ENCODE results near the gene FBXW11.

DNA sequence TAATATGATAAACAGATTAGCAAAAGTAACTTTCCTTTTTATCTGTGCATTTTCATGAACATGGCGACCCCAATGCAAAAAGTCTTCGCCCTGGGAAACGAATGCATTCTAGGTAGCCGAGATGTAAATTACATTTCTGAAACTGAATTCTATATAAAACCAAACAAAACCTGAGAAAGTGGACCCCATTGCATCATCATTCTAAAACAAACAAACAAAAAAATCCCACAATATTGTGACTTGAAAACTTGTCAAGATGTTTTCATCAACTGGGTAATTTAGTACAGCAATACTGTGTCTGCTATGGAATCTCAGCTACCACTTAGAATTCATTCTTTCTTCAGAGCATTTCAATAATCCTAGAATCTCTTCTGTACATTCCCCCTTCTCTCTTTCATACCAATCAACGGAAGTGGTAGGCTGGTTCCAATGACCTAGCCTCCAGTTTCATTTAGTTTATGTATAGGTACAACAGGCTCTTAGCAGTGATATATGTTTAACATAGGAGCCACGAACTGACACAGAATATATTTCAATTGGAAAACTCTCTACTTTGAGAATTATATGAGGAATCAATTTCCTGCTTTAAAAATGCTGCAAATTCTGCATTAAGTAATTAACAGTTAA is 85.6 kb downstream of the FBXW11 start:
- TF ChIP-seq, protein P1, sequence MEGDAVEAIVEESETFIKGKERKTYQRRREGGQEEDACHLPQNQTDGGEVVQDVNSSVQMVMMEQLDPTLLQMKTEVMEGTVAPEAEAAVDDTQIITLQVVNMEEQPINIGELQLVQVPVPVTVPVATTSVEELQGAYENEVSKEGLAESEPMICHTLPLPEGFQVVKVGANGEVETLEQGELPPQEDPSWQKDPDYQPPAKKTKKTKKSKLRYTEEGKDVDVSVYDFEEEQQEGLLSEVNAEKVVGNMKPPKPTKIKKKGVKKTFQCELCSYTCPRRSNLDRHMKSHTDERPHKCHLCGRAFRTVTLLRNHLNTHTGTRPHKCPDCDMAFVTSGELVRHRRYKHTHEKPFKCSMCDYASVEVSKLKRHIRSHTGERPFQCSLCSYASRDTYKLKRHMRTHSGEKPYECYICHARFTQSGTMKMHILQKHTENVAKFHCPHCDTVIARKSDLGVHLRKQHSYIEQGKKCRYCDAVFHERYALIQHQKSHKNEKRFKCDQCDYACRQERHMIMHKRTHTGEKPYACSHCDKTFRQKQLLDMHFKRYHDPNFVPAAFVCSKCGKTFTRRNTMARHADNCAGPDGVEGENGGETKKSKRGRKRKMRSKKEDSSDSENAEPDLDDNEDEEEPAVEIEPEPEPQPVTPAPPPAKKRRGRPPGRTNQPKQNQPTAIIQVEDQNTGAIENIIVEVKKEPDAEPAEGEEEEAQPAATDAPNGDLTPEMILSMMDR (IDR thresholded peaks at IDR 0.05) = no peak
- no peak for TF ChIP-seq POLR2A (IDR thresholded peaks at IDR 0.05)
- TF ChIP-seq POLR2AphosphoS5 (IDR thresholded peaks at IDR 0.05) = no peak
